Measurements from ENCODE around the gene TNFRSF13B.
"Not testable (repeated sequence)": the region's sequence is repeated elsewhere in the genome, so short reads cannot be mapped to it uniquely, and the experiment has no call there.

TNFRSF13B gene

DNA sequence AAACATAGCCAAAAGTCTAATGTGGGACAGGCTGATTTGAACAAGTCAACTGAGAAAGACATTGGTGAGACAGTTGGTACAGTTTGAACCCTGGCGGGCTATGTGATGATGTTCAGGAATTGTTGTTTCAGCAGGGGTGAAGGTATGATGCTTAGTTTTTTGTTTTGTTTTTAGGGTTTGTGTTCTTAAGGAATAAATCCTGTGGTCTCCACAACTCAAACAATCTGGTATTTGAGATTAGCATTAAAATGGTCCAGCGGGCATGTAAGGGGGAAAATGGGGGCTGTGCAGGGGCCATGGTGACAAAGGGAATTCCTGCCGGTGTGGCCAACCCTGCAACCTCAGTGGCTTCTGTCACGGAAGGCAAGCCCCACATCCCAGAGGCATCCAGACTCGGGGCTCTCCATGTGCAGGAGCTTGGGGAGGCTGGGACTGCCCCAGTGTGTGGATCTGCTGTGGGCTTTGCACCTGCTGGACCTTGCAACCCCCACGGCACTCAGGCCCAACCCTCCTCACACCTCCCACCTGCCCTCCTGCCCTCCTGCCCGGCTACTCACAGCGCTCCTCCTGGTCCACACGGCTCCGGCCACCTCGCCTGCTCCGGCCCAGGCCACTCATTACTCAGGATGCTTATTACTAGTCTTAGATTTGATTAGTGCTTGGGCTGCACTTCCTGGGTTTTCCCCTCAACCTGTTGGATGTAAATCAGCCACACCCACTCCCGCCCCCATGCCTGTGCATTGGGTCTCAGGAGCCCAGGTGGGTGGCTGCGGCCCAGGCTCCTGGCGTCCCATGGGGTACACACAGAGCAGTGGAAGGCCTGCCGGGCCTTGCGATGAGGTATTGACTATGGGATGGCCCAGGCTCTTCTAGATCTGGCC is at the start of gene TNFRSF13B:
TNFRSF13B (minus strand) TSS at position 661 of the 881 bp plus-strand sequence; CDS start at position 618, 43 bp downstream.
- no peak for DNase-seq

GRCh38 chr17:17021194-17021863 is 49.4 kb upstream of the TNFRSF13B start:
- DNase-seq, result no peak

- no peak for DNase-seq
Observed at GRCh38 chr17:17020821-17021193, 48.9 kb upstream of the TNFRSF13B start.

DNA sequence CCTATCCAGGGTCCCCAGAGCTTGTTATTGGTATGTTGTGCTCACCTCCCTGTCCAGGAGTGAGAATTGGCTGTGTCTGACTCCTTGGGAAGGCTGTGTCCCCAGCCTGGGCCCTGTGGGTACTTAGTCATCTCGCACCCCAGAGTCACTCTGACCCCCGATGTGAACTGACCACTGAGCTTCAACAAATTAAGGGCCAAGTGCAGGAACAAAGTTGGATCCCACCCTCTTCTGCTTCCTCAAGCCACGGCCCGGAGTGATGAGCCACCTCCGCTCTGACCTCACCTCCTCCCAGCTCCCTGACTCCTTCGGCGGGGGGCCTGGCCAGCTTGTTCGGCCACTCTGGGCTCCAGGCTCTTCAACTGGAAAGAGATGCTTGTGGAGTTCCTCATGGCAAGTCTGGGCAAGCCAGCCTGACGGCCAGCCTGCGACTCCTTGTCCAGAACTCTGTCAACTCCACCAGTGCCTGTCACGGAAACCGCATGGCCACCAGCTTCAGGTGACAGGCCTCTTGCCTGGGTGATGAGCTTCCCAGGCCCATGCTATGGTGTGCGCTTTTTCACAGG is 48.1 kb upstream of the TNFRSF13B start:
- no peak for DNase-seq

DNA sequence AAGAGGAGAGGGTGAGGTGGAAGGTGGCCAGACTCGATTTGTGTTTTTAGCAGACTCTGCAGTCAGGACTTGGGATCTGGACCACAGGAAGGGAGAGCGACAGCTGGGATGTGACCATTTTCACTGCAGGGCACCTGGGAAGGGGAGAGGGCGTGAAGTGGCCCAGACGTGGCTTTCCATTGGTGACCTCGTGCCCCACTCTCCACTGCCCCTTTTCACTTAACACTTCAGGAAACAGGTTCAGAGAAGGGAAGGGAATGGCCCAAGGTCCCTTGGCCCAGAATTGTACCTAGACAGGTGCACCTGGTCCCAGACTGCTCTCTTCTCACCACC is 47.5 kb upstream of the TNFRSF13B start:
- no peak for DNase-seq

GRCh38 chr17:17018612-17019429 is 46.9 kb upstream of the TNFRSF13B start:
- DNase-seq, result peak in 2 of 3 experiments; percentile 42 to 60

- DNase-seq, result no peak
Observed at GRCh38 chr17:17018021-17018441, 46.1 kb upstream of the TNFRSF13B start.

- no peak for DNase-seq
Observed at GRCh38 chr17:17017343-17018014, 45.6 kb upstream of the TNFRSF13B start.

GRCh38 chr17:17016199-17017197 is 44.6 kb upstream of the TNFRSF13B start:
- not testable (repeated sequence) for DNase-seq

GRCh38 chr17:17015230-17015629 is 43.3 kb upstream of the TNFRSF13B start:
- no peak for DNase-seq

DNA sequence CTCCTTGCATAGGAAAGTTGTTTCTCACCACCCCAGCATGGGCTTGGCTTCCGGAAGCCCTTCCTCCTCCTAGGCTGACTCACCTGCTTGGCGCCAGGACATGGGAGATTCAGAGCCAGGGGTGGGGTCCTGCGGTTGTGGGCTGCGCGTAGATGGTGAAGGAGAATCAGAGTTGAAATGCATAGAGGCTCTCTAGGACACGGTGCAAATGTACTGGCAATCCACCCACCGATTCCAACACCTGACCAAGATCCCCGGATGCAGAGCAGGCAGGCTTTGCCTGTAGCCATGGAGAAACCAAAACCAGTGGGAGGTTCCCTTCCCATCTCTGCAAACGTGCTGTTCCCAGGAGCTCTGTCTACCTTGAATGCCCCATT is 42.8 kb upstream of the TNFRSF13B start:
- not testable (repeated sequence) for DNase-seq

GRCh38 chr17:17013828-17014747 is 42.2 kb upstream of the TNFRSF13B start:
- not testable (repeated sequence) for DNase-seq

- not testable (repeated sequence) for DNase-seq
Observed at GRCh38 chr17:17011043-17011907, 39.4 kb upstream of the TNFRSF13B start.

- DNase-seq, result not testable (repeated sequence)
Observed at GRCh38 chr17:17010545-17011034, 38.7 kb upstream of the TNFRSF13B start.

DNA sequence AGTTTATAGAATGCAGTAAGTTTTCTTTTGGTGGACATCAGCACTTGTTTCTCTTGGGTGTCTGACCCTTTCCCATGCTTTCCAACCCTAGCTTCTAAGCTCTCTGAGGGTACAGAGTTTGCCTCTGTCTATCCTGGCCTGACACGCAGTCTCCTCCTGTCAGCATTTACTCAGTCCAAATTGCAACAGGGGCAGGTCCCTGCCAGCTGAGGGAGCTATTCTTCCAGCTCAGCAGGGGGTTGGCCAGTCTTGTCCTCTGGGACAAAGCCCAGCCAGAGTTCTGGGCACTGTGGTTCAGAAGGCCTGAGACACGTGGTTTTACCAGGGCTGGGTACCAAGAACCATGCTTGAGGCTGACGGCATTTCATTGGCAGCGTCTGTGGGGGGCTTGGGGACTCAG is 38.1 kb upstream of the TNFRSF13B start:
- DNase-seq, result not testable (repeated sequence)

DNA sequence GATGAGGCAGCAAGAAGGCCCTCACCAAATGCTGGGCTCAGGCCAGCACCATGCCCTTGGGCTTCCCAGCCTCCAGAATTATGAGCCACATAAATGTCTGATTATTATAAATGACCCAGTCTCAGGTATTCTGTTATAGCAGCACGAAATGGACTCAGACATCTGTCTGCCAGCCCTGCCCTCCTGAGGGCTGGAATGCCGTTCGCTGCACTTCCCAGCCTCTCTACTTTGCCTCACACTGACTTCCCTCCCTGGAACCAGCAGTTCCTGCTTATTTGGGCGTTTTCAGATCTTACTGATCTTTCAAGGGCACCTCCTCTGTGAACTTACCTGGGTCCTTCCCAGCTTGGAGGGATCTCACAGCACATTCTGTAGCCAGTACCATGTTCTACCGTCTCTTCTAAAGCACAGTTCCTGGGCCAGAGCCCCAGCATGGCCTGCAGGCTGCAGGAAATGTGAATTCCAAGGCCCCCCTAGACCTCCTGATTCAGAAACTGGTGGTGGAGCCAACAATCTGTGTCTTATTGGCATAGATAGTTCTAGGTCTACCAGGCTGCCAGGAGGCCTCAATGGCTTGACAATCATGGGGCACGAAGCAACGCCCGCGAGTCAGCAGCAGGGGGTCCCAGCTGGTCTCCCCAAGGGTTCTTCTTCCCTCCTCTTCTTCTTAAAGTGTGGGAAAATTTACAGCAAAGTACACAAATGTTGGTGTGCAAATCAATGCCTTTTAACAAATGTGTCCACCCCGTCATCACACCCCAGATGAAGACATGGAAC is 36.9 kb upstream of the TNFRSF13B start:
- not testable (repeated sequence) for DNase-seq

DNA sequence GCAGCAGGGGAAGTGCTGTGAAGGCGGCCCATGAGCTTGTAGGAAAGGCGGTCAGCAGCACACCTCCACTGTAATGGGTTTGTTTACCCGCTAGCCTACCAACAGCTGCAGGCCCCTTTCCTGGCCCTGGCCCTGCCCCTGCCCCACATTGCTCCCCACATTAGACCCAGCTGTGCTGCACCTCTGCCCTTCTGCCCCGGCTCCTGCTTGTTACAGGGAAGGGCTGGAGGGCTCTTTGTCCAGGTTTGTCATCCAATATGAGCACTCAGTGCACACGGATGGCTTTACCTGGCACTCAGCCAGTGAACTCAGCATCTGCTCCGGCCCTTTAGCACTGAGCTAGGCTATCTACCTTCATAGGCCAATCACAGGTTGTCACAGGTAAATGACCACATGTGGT is 36.0 kb upstream of the TNFRSF13B start:
- DNase-seq, result peak; percentile 9 to 47 (median 11)

All from NCI-H1417 (cell line).